BJ (cell line): ENCODE results near the gene P2RX7. TPM values are rescaled to one million over a fixed set of nuclear protein-coding genes. Genes with fewer than 3 reads are reported as not detected.

Experiments used
- CTCF ChIA-PET: fragments of 350-600 bp; formaldehyde crosslinking; extraction: SDS; loops from one replicate; lab custom pipeline; 2021; ENCODE audit warnings: antibody characterized with exemption, inconsistent platforms; lab: Yijun Ruan, JAX
- POLR2A ChIA-PET: fragments of 300-600 bp; sonication (Branson Sonifier 250); formaldehyde crosslinking; extraction: SDS; loops from one replicate; lab custom pipeline; 2021; ENCODE audit warnings: antibody characterized with exemption; lab: Charles Lee
- DNase-seq: peaks from one replicate; pipeline ENCODE4 v3.0.0-alpha.2; 2011; ENCODE audit warnings: low read depth
- H3K27me3 ChIP-seq: 2 replicates; pipeline ENCODE4 v1.6.0; 2011; ENCODE audit warnings: low read length; ENCODE audit not compliant: control insufficient read depth, insufficient read depth
- H3K36me3 ChIP-seq: 2 replicates; pipeline ENCODE4 v1.5.1; 2011; ENCODE audit warnings: low read length; ENCODE audit not compliant: control insufficient read depth, insufficient read depth
- H3K4me3 ChIP-seq: 2 replicates; pipeline ENCODE4 v1.5.1; 2011; ENCODE audit warnings: low read depth, mild to moderate bottlenecking, control low read depth, low read length
- polyA plus RNA-seq: library from polyadenylated mRNA; depleted of rRNA; stranded (reverse); fragments of >200 nt; gene quantifications from 2 replicates; pipeline ENCODE4 v1.2.3, GENCODE V29; 2011
- TF ChIP-seq, protein P1 (sequence below): IDR thresholded peaks from 2 replicates; pipeline ENCODE4 v1.5.1; 2011; ENCODE audit warnings: low read depth, mild to moderate bottlenecking, control low read depth, inconsistent platforms, low read length, moderate library complexity; ENCODE audit not compliant: insufficient read depth

The P2RX7 gene
- polyA plus RNA-seq, 1 experiment: 0.20 TPM

DNA sequence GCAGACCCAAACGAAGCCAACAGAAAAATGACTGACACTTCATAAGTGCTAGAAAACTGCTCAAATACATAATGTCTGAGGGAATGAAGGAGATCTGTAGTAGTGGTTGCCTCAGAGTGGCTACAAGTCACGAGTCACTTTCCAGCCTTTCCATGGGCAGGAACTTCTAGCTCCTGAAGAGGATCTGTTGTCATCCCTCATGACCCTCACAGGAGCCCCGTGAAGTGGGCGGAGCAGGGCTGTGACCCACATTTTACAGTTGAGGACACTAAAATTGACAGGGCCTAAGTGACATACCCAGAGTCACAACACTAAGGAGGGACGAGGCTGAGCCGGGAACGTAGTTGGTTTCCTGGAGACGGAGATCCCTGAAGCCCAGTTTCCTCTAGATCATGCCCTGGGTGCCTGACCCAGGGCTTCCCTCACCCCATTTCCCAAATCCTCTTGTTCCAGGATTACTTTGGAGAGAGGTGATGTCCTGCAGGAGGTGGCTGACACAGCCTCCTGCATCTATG lies 45.8 kb upstream of the P2RX7 start:
- peaks cover 1% of the 10 kb centered on the region for H3K27me3 ChIP-seq
- DNase-seq: no peak
- CTCF ChIA-PET: interaction anchor here (0.9 to 1.9 kb wide), 5 partner anchors 10 to 504 kb away, joined by 3 to 5 read pairs (median 3); no protein-coding TSS in a partner anchor
- H3K4me3 ChIP-seq: no peak overlapping the region
- POLR2A ChIA-PET: no interaction called here
- TF ChIP-seq, protein P1, sequence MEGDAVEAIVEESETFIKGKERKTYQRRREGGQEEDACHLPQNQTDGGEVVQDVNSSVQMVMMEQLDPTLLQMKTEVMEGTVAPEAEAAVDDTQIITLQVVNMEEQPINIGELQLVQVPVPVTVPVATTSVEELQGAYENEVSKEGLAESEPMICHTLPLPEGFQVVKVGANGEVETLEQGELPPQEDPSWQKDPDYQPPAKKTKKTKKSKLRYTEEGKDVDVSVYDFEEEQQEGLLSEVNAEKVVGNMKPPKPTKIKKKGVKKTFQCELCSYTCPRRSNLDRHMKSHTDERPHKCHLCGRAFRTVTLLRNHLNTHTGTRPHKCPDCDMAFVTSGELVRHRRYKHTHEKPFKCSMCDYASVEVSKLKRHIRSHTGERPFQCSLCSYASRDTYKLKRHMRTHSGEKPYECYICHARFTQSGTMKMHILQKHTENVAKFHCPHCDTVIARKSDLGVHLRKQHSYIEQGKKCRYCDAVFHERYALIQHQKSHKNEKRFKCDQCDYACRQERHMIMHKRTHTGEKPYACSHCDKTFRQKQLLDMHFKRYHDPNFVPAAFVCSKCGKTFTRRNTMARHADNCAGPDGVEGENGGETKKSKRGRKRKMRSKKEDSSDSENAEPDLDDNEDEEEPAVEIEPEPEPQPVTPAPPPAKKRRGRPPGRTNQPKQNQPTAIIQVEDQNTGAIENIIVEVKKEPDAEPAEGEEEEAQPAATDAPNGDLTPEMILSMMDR: no peak
- no peaks in the 10 kb centered on the region for H3K36me3 ChIP-seq

GRCh38 chr12:121087467-121088194 lies 45.0 kb upstream of the P2RX7 start:
- CTCF ChIA-PET: interaction anchor here (1.3 kb wide), 1 partner anchor 37 kb away, joined by 3 read pairs; no protein-coding TSS in a partner anchor
- no peaks in the 10 kb centered on the region for H3K36me3 ChIP-seq
- no peak overlapping the region for H3K4me3 ChIP-seq
- POLR2A ChIA-PET: no interaction called here
- H3K27me3 ChIP-seq: peaks cover 1% of the 10 kb centered on the region
- TF ChIP-seq, protein P1: no peak
- no peak for DNase-seq

- TF ChIP-seq, protein P1: no peak
- peaks cover 1% of the 10 kb centered on the region for H3K27me3 ChIP-seq
- POLR2A ChIA-PET: no interaction called here
- CTCF ChIA-PET: interaction anchor here (1.3 kb wide), 1 partner anchor 38 kb away, joined by 3 read pairs; no protein-coding TSS in a partner anchor
- DNase-seq: no peak
- no peaks in the 10 kb centered on the region for H3K36me3 ChIP-seq
- no peak overlapping the region for H3K4me3 ChIP-seq
Measured at GRCh38 chr12:121088195-121088585, 44.5 kb upstream of the P2RX7 start.

- CTCF ChIA-PET: interaction anchor here (1.0 to 1.1 kb wide), 2 partner anchors 23 to 142 kb away, joined by 3 read pairs; no protein-coding TSS in a partner anchor
- H3K36me3 ChIP-seq: no peaks in the 10 kb centered on the region
Measured at GRCh38 chr12:121089031-121089812, 43.5 kb upstream of the P2RX7 start.

More at GRCh38 chr12:121089031-121089812, 43.5 kb upstream of the P2RX7 start:
- H3K27me3 ChIP-seq: peaks cover 1% of the 10 kb centered on the region; the same call in 1 of the 2 replicates
- H3K4me3 ChIP-seq: no peak overlapping the region
- DNase-seq: no peak
- POLR2A ChIA-PET: no interaction called here
- TF ChIP-seq, protein P1: no peak
